ENCODE results near the gene COX7B2. TPM values are rescaled to one million over a fixed set of nuclear protein-coding genes. Genes with fewer than 3 reads are reported as not detected.

COX7B2 gene
- total RNA-seq, 1 donor from 2014 or later, result not detected

DNA sequence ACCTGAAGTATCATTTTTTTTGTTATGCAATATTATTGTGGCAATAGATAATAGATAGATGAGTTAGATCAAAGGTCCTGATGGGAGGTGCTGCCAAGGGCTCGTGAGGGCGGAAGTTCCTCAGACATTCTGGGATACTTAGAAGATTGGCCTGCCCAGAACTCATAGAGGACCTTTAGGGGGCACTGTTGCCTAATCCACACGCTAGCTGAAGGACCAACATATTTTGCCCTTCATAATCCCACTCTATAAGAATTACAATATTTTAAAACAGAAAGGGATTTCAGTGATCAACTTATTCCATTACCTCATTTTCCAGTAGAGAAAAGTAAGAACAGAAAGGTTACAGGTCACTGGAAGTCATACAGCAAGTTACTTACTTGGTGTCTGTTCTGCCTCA lies 22.9 kb upstream of the COX7B2 start:
- TF ChIP-seq, protein P1, sequence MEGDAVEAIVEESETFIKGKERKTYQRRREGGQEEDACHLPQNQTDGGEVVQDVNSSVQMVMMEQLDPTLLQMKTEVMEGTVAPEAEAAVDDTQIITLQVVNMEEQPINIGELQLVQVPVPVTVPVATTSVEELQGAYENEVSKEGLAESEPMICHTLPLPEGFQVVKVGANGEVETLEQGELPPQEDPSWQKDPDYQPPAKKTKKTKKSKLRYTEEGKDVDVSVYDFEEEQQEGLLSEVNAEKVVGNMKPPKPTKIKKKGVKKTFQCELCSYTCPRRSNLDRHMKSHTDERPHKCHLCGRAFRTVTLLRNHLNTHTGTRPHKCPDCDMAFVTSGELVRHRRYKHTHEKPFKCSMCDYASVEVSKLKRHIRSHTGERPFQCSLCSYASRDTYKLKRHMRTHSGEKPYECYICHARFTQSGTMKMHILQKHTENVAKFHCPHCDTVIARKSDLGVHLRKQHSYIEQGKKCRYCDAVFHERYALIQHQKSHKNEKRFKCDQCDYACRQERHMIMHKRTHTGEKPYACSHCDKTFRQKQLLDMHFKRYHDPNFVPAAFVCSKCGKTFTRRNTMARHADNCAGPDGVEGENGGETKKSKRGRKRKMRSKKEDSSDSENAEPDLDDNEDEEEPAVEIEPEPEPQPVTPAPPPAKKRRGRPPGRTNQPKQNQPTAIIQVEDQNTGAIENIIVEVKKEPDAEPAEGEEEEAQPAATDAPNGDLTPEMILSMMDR (IDR thresholded peaks at IDR 0.05; ENCODE audit: unreplicated experiment), result peak; percentile 46
- H3K36me3 Mint-ChIP-seq (ENCODE audit: insufficient read depth), result no peaks in the 10 kb centered on the region
- H3K4me3 Mint-ChIP-seq (ENCODE audit: low read depth), result no peak overlapping the region
- H3K27me3 Mint-ChIP-seq, result no peaks in the 10 kb centered on the region
- DNase-seq (ENCODE audit: low spot score, unreplicated experiment), result no peak
- H3K4me1 Mint-ChIP-seq (ENCODE audit: low read depth), result no peaks in the 10 kb centered on the region
- H3K9me3 Mint-ChIP-seq (ENCODE audit: low read depth), result no peaks in the 10 kb centered on the region
- H3K27ac Mint-ChIP-seq, result no peak overlapping the region

DNA sequence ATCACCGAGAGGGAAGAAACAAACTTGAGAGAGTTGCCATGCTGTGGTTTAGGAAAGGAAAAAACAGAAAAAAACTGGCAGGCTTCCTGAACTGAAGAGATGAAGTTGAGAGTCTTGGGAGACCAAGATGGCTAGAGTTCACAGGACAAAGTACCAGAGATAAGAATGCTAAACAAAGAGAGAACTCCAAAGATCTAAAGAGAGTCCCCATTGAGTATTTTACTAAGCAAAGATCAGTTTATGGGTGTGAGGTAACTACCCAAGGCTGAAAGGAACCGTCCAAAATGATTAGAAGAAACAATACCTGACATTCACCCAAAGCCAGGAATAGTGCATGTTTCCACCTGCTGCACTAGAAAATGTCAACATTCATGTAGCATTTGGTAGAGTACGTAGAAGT lies 21.8 kb upstream of the COX7B2 start:
- H3K4me3 Mint-ChIP-seq (ENCODE audit: low read depth), result no peak overlapping the region
- H3K36me3 Mint-ChIP-seq (ENCODE audit: insufficient read depth), result no peaks in the 10 kb centered on the region
- no peak for DNase-seq (ENCODE audit: low spot score, unreplicated experiment)
- no peaks in the 10 kb centered on the region for H3K9me3 Mint-ChIP-seq (ENCODE audit: low read depth)
- TF ChIP-seq, protein P1 (IDR thresholded peaks at IDR 0.05; ENCODE audit: unreplicated experiment), result no peak
- H3K27ac Mint-ChIP-seq, result no peak overlapping the region
- H3K27me3 Mint-ChIP-seq, result no peaks in the 10 kb centered on the region
- no peaks in the 10 kb centered on the region for H3K4me1 Mint-ChIP-seq (ENCODE audit: low read depth)

DNA sequence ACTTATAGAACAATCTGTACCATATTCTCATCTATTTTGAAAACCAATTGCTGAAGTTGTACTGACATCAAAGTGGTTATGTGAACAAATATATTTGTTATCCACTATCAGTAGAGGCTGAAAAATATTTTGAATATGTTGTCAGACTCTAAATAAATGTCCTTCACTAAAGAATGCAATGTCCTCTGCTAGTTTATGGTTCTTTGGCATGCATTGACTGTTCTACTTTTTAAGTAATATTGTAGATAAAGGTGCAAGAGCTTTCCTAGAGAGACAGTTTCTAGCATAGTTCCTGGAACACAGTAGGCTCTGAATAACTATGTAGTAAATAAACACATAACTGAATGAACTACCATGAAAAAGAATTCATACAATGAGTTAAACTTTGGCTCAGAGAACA lies 18.2 kb upstream of the COX7B2 start:
- H3K27me3 Mint-ChIP-seq, result peaks cover 4% of the 10 kb centered on the region
- H3K9me3 Mint-ChIP-seq (ENCODE audit: low read depth), result no peaks in the 10 kb centered on the region
- TF ChIP-seq, protein P1 (IDR thresholded peaks at IDR 0.05; ENCODE audit: unreplicated experiment), result no peak
- no peaks in the 10 kb centered on the region for H3K4me1 Mint-ChIP-seq (ENCODE audit: low read depth)
- no peak for DNase-seq (ENCODE audit: low spot score, unreplicated experiment)
- H3K4me3 Mint-ChIP-seq (ENCODE audit: low read depth), result no peak overlapping the region
- H3K27ac Mint-ChIP-seq, result no peak overlapping the region
- H3K36me3 Mint-ChIP-seq (ENCODE audit: insufficient read depth), result no peaks in the 10 kb centered on the region

DNA sequence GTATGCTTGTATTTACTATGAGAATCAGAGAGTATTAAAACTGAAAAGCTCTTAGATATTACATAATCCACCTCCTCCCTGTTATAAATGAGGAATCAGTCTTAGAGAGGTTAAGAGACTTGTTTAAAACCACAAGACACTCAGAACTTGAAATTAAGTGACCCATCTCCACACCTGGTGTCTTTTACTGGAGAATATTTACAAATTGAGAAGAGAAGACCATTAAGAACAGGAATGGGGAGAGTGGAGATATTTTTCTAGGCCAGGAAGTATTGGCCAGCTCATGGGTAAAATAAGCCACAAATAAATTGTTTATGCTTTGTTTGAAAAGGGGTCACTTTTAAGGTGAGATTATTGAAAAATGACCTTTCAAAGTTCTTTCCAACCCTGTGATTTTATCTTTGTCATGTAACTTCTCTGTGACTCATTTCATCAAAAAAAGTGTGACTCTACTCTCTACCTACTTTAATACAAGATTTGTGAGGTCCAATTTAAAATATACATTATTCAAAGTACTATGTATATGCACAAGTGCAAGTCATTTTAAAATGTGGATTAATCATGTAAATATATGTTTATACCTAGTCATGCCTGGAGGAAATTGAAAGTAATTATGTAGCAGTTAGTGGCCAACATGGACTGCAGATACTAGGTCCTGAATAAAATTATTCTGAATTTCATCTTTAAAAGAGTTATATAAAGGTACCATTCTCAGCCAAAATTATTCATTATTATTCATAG lies 15.9 kb upstream of the COX7B2 start:
- H3K27me3 Mint-ChIP-seq, result peaks cover 4% of the 10 kb centered on the region
- no peaks in the 10 kb centered on the region for H3K9me3 Mint-ChIP-seq (ENCODE audit: low read depth)
- no peak for DNase-seq (ENCODE audit: low spot score, unreplicated experiment)
- H3K36me3 Mint-ChIP-seq (ENCODE audit: insufficient read depth), result no peaks in the 10 kb centered on the region
- TF ChIP-seq, protein P1 (IDR thresholded peaks at IDR 0.05; ENCODE audit: unreplicated experiment), result no peak
- H3K4me3 Mint-ChIP-seq (ENCODE audit: low read depth), result no peak overlapping the region
- H3K4me1 Mint-ChIP-seq (ENCODE audit: low read depth), result no peaks in the 10 kb centered on the region
- H3K27ac Mint-ChIP-seq, result no peak overlapping the region

DNA sequence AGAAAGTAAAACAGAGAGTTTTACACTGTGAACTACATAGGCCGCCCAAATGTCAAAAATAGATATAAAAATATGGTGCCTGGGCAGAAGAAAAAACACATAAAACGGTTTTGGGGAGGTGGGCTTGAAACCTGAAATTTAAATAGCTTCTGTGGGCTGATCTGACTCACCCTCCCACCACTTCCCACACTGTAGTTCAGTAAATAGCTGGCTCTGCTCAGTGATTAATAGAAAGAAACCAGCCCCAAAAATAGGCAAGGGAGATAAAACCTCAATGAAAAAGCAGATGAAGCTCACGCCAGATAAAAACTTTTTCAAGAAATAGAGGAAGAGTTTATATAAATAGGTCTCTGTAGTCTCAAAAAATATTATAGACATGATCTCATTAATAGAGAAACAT lies 13.2 kb upstream of the COX7B2 start:
- H3K9me3 Mint-ChIP-seq (ENCODE audit: low read depth), result no peaks in the 10 kb centered on the region
- H3K36me3 Mint-ChIP-seq (ENCODE audit: insufficient read depth), result no peaks in the 10 kb centered on the region
- peaks cover 4% of the 10 kb centered on the region for H3K27me3 Mint-ChIP-seq
- H3K4me1 Mint-ChIP-seq (ENCODE audit: low read depth), result no peaks in the 10 kb centered on the region
- TF ChIP-seq, protein P1 (IDR thresholded peaks at IDR 0.05; ENCODE audit: unreplicated experiment), result no peak
- DNase-seq (ENCODE audit: low spot score, unreplicated experiment), result no peak
- no peak overlapping the region for H3K4me3 Mint-ChIP-seq (ENCODE audit: low read depth)
- no peak overlapping the region for H3K27ac Mint-ChIP-seq

All from progenitor cell of endocrine pancreas (in vitro differentiated cells).